ENCODE results near the gene ACTN3. TPM values are rescaled to one million over a fixed set of nuclear protein-coding genes. Genes with fewer than 3 reads are reported as not detected.
"Not testable (repeated sequence)": the region's sequence is repeated elsewhere in the genome, so short reads cannot be mapped to it uniquely, and the experiment has no call there.

Gene ACTN3
- total RNA-seq, 1 donor from 2014 or later = not detected

DNA sequence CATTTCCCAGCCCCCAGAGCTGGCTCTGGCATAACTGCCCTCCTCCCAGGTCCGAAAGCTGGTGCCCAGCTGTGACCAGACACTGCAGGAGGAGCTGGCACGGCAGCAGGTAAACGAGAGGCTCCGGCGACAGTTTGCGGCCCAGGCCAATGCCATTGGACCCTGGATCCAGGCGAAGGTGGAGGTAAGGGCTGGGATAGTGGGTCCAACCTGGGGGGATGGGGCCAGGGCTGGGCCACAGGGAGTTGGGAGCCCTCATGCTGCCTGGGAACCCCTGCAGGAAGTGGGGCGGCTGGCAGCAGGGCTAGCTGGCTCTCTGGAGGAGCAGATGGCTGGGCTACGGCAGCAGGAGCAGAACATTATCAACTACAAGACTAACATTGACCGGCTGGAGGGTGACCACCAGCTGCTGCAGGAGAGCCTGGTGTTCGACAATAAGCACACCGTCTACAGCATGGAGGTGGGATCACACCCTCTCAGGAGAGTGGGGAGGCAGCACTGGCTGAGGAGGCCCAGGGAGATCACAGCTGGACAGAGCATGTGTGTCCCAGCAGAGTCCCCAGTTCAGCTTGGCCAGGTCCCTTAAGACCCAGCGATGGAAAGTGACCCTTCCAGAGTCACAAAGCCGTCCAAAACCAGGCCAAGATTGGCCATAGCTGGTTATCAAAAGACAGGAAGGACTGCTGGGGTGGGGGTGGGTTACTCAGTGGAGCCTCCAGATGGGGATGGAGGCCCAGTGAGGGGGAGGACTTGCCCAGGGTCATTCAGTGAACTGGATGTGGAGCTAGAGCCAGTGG is 14.7 kb downstream of the ACTN3 start:
- intact Hi-C loops (cut with DNase I) = no loop called here
- no peak for DNase-seq
- no peak for ATAC-seq (ENCODE audit: poor library complexity)

DNA sequence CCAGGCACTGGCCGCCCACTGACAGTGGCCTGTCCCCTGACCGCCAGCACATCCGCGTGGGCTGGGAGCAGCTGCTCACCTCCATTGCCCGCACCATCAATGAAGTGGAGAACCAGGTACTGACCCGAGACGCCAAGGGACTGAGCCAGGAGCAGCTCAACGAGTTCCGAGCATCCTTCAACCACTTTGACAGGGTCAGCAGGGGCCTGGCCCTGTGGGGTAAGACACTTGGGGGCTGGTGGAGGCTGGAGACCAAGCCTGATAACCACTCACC is 15.2 kb downstream of the ACTN3 start:
- intact Hi-C loops (cut with DNase I) = no loop called here

DNA sequence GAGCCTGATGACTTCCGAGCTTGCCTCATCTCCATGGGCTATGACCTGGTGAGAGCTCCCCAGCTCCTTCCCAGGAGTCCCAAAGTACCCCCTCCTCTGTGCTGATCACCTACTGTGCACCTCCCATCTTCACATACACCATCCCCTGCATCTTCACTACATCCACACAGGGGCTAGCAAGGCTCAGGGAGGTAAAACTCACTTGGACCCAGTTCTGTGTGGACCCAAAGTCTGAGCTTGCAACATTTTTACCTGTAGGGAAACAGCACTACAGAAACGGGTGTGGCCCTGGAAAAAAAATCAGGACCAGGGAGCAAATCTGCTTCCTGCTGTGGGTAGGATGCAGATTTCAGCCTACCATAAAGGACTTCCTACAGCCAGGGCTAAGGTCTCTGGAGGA is 15.6 kb downstream of the ACTN3 start:
- intact Hi-C loops (cut with DNase I) = no loop called here
- ATAC-seq (ENCODE audit: poor library complexity) = no peak
- DNase-seq = no peak

More for the DNA sequence above, 15.2 kb downstream of the ACTN3 start:
- no peak for DNase-seq
- no peak for ATAC-seq (ENCODE audit: poor library complexity)

DNA sequence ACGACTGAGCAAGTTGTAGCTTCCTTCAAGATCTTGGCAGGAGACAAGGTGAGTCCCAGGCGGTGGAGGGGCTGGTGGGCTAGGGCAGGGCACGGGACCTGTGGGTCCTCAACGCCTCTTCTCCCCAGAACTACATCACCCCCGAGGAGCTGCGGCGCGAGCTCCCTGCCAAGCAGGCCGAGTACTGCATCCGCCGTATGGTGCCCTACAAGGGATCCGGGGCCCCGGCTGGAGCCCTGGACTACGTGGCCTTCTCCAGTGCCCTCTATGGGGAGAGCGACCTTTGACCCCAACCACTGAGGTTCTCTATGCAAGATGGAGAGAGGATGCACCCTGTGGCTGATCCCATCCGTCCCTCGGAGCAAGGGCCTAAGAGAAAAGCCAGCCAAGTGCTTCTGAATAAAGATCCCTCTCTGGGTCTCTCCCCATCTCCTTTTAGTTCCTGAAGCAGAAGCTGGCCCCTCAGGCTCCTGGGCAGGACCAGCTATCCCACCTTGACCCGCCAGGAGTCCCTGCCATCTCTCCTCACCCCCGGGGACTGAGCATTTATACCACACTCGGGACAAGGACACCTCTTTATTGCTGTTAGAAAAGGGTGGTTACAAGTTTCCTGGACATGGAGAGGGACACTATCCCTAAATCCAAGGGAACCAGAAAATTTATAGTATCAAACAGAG is 16.3 kb downstream of the ACTN3 start:
- ATAC-seq (ENCODE audit: poor library complexity) = no peak
- intact Hi-C loops (cut with DNase I) = no loop called here
- no peak for DNase-seq

DNA sequence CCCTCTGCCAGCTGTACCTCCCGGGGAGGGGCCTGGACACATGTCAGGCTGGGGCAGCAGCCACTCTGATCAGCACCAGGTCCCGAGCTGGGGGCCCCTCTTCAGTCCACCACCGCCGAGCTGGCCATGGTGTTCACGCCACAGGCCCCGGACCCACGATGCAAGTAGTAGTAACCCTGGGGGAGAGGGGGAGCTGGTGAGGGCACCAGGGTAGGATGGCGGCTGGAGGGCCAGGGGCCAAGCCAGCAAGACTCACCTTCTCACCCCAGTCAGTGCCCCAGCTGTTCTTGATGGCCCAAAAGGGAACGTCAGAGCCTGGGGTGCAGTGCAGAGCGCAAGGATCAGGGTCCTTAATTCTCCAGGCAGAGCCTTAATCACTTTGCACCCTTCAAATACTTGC is 17.1 kb downstream of the ACTN3 start:
- intact Hi-C loops (cut with DNase I) = no loop called here
- ATAC-seq (ENCODE audit: poor library complexity) (no peak), DNase-seq (no peak)

DNA sequence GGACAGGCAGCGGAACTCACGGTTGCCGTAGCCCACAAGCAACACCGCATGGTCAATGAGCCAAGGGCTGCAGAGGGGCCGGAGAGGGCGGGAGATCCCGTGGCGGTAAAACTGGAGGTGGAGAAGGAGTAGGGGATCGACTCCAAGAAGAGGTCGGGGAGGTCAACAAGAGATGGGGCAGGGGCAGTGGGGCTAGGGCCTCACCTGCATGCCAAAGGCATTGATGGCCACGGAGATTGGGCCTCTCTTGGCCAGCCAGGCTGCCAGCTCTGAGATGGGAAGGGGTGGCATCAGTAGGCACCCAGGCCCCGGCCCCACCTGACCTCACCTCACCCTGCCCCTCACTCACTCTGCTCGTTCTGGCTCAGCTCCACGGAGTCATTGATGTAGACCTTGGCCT is 17.8 kb downstream of the ACTN3 start:
- no peak for DNase-seq
- intact Hi-C loops (cut with DNase I) = no loop called here
- ATAC-seq (ENCODE audit: poor library complexity) = no peak

DNA sequence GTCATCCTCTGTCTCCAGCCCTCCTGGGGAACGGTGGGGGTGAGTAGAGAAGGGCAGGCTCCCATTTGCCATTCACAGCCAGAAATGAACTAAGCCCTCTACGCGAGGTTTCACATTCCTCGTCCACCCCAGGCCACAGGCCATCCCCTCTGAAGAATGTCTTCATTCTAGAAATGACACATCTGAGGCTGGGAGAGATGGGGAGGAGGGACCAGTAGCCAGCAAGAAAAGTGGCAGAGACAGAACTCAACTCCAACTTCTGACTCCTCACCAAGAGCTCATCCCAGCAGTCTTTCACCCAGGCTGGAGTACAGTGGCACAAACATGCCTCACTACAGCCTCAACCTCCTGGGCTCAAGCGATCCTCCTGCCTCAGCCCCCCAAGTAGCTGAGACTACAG is 18.3 kb downstream of the ACTN3 start:
- DNase-seq = no peak
- ATAC-seq (ENCODE audit: poor library complexity) = no peak
- intact Hi-C loops (cut with DNase I) = no loop called here

DNA sequence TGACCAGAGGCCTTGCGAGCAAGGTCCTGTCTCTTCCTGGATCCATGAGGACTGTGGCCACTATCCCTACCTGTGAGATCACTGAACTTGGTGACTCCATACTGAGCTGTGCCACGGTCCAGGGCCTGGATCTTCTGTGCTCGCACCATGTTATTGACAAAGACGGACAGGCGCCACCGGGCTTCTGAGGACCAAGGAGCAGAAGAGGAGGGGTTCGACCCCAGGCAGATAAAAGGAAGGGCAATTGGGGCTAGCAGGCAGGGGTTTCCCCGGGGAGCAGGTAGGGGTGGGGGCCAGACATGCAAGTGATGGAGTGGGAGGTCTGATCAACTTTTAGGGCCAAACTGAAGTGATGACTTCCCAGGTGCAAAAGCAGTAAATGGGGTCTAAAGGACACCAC is 19.5 kb downstream of the ACTN3 start:
- intact Hi-C loops (cut with DNase I) = no loop called here
- DNase-seq (no peak), ATAC-seq (ENCODE audit: poor library complexity) (no peak)

DNA sequence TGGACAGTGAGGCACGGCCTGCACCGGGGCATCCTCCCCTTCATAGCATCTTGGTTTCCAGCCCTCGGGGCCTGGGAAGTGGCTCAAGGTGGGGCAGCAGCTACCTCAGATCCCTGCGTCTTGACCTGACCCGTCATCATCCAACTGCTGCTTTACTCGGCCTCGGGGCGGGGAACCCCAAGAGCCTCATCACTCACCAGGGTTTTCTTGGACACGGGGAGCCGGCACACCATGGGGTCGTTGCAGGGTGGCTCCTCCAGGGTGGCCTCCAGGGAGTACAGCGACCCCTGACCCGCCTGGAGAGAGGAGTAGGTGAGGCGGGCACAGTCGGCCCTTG is 21.1 kb downstream of the ACTN3 start:
- ATAC-seq (ENCODE audit: poor library complexity) (no peak), DNase-seq (no peak)
- intact Hi-C loops (cut with DNase I) = no loop called here

DNA sequence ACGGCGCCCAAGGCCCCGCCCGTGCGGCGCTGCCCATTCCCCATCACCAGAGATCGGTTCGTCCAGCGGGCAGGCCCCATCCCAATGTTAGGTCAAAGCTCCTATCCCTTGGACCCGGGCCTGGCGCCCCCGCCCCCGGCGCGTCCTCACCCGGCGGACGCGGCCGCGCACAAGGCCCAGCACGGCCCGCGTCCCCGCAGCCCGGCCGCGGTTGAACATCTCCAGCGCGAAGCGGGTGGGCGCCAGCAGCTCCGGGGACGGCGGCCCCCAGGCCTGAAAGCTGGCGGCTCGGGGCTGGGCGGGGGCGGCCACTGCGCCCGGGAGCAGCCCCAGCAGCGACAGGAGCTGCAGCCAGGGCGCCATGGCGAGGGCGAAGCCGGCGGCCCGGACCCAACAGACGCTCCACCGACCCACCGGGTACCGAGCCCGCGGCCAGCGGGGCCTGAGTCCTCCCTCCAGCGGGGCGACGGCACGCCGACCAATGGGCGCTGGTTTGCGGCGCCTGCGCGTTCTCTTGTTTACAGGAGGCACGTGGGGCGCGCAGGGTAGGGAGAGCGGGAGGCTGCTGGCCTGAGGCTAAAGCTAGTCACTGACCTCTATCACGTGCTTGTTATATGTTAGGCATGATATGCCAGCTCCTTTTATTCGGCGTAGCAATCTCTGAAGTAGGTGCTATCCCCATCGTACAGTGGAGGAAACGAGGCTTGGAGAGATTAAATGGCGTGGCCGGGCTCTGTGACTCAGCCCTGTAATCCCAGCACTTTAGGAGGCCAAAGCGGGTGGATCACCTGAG is 21.6 kb downstream of the ACTN3 start, which contains the start of gene CTSF:
CTSF (minus strand) TSS at position 483 of the 793 bp plus-strand sequence; CDS start at position 363, 120 bp downstream.
- intact Hi-C loops (cut with DNase I) = no loop called here
- ATAC-seq (ENCODE audit: poor library complexity) = peak; percentile 99
- peak; percentile 94 for DNase-seq

DNA sequence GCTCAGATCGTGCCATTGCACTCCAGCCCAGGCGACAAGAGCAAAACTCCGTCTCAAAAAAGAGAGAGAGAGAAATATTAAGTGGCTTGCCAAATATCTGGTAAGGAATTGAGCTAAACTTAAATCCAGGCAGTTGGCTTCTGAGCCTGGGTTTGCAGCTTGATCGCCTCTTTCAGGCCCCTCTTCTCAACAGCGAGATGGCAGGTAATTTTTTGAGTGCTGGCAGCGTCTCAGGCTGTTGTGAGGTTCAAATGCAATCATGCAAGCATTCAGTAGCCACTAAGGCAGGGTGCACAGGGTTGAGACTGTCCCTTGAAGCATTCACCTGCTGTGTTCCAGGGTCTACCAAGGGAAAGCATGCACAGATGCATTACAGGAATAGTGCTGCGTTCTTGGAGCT is 22.4 kb downstream of the ACTN3 start:
- ATAC-seq (ENCODE audit: poor library complexity) (no peak), DNase-seq (no peak)
- intact Hi-C loops (cut with DNase I) = no loop called here

DNA sequence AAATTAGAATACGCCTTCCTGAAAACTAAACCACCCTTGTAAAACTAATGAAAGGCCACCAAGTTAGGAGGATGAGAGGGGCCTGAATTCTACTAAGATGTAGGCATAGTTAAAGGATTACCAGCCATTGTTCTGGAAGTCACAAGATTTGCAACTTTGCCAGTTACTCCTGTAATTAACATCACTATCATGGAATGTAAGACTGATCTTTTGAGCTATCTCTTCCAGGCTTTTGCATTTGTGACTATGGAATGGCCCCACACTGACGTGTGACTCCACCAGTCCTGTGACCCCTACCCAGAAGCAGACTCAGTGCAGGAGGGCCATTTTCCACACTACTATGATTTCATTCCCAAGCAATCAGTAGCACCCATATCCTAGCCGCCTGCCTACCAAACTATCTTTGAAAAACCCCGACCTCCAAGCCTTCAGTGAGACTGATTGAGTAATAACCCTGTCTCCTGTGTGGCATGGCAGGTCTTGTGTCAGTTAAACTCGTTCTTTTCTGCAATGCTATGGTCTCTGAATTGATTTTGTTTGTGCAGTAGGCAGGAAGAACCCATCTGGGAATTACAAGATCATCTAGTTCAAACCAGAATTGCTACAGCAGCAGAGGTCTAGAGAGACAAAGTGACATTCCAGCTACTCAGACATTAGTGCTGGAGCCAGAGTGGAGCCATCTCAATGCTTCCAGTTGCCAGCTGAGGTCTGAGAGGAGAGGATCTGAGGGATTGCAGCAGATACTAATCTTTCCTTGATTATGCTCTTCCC is 23.6 kb downstream of the ACTN3 start:
- no peak for ATAC-seq (ENCODE audit: poor library complexity)
- DNase-seq = no peak
- intact Hi-C loops (cut with DNase I) = loop anchor here (5.0 kb wide), 1 partner anchor 262 kb away; no protein-coding TSS in a partner anchor

DNA sequence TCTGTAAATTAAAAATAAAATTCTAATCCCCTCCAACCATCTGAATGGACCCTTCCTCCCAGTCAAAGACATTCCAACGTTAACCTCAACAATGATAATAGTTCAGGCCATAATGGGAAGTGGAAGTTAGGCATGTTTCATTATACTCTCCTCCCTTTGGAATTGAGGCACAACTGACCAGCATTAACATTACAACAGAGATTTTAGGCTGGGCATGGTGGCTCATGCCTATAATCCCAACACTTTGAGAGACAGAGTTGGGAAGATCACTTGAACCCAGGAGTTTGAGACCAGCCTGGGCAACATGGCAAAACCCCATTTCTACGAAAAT is 24.1 kb downstream of the ACTN3 start:
- no peak for DNase-seq
- no peak for ATAC-seq (ENCODE audit: poor library complexity)
- intact Hi-C loops (cut with DNase I) = loop anchor here (5.0 kb wide), 1 partner anchor 261 kb away; no protein-coding TSS in a partner anchor

DNA sequence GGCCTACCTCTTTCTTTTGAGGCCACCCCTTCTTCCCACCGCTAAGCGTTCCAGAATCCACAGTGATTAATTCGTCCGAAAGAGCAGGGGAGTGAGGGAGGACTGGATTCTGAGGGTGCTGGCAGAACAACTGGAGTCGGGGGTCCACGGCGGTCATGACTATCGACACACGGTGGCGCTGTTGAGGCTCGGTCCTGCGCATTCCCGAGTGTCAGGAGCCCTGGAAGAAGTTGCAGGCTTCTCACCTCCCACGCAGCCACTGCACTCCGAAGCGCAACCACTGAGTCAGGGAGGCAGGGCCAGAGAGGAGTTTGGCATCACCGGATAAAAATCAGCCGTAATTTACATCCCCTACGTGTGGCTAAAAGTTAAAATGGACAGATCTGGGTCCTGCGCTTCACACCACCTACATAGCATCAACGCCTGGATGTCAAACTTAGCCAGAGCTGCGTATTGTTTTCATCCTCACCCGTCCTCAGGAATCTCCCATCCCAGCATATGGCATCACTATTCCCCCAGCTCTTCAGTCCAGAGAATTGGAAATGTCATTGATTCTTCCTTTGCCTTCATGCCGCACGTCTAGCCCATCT is 32.4 kb downstream of the ACTN3 start:
- intact Hi-C loops (cut with DNase I) = loop anchor here (2.0 kb wide), 1 partner anchor 100 kb away; no protein-coding TSS in a partner anchor
- peak; percentile 89 for DNase-seq
- peak; percentile 95 for ATAC-seq (ENCODE audit: poor library complexity)

DNA sequence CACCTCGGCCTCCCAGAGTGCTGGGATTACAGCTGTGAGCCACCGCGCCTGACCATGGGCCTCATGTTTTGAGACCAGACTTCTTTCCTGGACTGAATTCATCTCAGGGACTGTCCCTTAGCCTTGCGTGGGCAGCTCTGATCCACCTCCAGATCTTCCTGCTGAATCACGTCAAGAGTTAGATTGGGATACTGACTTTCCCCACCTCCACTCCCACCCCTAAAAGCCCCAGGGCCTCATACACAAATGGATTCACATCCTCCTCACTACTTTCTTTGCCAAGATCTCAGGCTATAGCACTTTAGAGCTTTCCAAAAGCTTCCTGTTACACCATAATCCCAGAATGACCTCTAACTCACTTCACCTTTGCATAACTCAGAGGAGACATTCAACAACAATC is 34.1 kb downstream of the ACTN3 start:
- no peak for ATAC-seq (ENCODE audit: poor library complexity)
- intact Hi-C loops (cut with DNase I) = no loop called here
- no peak for DNase-seq

DNA sequence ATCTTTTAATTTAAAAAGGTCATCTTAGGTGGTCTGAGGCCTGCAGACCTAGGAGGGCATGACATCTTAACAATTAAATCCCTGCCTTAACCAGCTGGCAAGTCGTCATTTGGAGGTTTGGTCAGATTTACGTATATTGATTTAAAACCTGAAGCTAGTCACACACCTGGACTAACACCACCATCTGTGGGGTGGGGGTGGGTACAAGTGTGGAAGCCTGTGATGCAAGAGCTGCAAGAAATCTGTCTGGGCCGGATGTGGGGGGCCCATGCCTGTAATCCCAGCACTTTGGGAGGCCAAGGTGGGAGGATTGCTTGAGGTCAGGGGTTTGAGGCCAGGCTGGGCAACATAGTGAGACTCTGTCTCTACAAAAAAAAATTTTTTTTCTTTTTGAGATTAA is 34.6 kb downstream of the ACTN3 start:
- DNase-seq = no peak
- ATAC-seq (ENCODE audit: poor library complexity) = no peak
- intact Hi-C loops (cut with DNase I) = no loop called here

DNA sequence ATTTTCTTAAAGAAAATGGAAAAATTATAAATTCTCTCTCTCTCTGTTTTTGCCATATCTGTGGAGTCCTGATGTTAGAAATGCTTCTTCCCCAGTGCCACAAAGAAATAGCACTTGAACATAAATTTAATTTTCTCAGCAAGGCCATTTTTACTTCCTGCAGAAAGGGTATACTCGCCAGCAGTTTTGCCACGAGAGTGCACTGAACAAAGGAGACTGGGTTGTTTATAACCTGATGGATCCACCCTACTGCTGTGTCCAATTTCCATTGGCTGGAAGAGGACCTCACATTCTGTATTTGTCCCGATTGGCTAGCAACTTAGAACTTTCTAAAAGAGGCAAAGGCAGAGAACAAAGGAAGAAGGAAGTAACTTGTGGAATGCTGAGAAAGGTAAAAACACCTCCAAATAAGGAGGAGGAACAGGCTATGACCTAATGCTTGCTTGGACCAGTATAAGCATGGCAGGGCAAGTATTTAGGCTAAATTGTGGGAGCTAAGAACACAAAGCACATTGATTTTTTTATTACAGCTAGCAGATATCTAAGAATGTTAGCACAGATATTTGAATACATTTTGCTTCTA is 36.0 kb downstream of the ACTN3 start:
- ATAC-seq (ENCODE audit: poor library complexity); intact Hi-C loops (cut with DNase I); DNase-seq: not testable (repeated sequence)

DNA sequence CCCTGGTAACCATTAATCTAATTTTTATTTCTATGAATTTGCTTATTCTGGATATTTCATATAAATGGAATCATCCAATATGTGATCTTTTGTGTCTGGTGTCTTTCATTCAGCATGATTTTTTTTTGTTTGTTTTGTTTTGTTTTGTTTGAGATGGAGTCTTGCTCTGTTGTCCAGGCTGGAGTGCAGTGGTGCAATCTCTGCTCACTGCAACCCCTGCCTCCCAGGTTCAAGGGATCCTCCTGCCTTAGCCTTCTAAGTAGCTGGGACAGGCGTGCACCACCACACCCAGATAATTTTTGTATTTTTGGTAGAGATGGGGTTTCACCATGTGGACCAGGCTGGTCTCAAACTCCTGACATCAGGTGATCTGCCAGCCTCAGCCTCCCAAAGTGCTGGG is 38.7 kb downstream of the ACTN3 start:
- ATAC-seq (ENCODE audit: poor library complexity); intact Hi-C loops (cut with DNase I): not testable (repeated sequence)

More for the DNA sequence above, 38.7 kb downstream of the ACTN3 start:
- not testable (repeated sequence) for DNase-seq
